ENCODE data around the gene ZEB2. TPM values are rescaled to one million over a fixed set of nuclear protein-coding genes. Genes with fewer than 3 reads are reported as not detected.

The ZEB2 gene
- total RNA-seq, 1 donor from 2014 or later = 88.5 TPM

DNA sequence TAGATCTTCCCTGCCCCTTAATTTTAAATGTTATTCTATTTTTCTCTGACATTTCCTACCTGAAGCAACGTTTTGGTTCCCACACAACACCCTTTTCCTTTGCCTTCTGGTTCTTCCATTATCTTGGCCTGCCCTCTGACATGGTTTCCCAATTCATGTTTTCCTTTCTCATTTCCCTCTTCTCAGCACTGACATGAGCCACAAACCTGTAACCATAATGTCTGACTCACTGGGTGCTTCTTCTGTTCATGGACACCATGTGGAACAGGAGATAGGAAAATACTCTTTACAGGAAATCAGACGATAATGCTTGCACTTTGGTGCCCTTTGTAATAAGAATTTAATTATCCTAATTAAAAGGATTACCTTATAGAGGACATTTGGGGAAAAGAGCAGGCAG lies 142.0 kb downstream of the ZEB2 start:
- TF ChIP-seq, protein P1, sequence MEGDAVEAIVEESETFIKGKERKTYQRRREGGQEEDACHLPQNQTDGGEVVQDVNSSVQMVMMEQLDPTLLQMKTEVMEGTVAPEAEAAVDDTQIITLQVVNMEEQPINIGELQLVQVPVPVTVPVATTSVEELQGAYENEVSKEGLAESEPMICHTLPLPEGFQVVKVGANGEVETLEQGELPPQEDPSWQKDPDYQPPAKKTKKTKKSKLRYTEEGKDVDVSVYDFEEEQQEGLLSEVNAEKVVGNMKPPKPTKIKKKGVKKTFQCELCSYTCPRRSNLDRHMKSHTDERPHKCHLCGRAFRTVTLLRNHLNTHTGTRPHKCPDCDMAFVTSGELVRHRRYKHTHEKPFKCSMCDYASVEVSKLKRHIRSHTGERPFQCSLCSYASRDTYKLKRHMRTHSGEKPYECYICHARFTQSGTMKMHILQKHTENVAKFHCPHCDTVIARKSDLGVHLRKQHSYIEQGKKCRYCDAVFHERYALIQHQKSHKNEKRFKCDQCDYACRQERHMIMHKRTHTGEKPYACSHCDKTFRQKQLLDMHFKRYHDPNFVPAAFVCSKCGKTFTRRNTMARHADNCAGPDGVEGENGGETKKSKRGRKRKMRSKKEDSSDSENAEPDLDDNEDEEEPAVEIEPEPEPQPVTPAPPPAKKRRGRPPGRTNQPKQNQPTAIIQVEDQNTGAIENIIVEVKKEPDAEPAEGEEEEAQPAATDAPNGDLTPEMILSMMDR (conservative IDR thresholded peaks at IDR 0.05) = no peak
- Mint-ChIP-seq H3K36me3 (no peaks in the 10 kb centered on the region), H3K27ac (no peak overlapping the region), H3K4me1 (ENCODE audit: unreplicated experiment) (peaks cover 16% of the 10 kb centered on the region), H3K9me3 (no peaks in the 10 kb centered on the region), H3K4me3 (no peak overlapping the region), H3K27me3 (peaks cover 28% of the 10 kb centered on the region)
- DNase-seq (ENCODE audit: extremely low spot score, unreplicated experiment) = no peak

DNA sequence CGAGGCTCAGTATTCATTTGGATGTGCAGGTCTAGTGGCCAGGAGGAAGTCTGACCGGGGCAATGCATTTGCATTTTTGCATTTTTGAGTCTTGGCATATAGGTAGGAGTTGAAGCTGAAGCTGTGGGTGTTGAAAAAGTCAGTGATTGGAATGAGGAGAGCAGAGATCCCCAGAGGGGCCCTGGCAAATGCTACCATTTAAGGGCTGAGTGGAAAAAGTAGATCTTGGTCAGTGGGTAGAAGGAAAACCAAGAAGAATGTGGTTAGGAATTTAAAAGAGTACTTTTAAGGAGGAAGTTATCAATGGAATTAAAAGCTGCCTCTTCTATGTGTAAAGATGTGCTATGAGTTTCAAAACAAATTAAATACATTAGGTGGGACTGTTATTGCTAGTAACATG lies 143.0 kb downstream of the ZEB2 start:
- H3K27me3 Mint-ChIP-seq = peaks cover 34% of the 10 kb centered on the region
- no peaks in the 10 kb centered on the region for H3K9me3 Mint-ChIP-seq
- DNase-seq (ENCODE audit: extremely low spot score, unreplicated experiment) = no peak
- H3K27ac Mint-ChIP-seq = no peak overlapping the region
- peaks cover 20% of the 10 kb centered on the region for H3K4me1 Mint-ChIP-seq (ENCODE audit: unreplicated experiment)
- H3K36me3 Mint-ChIP-seq = no peaks in the 10 kb centered on the region
- no peak overlapping the region for H3K4me3 Mint-ChIP-seq
- TF ChIP-seq, protein P1 (conservative IDR thresholded peaks at IDR 0.05) = no peak

DNA sequence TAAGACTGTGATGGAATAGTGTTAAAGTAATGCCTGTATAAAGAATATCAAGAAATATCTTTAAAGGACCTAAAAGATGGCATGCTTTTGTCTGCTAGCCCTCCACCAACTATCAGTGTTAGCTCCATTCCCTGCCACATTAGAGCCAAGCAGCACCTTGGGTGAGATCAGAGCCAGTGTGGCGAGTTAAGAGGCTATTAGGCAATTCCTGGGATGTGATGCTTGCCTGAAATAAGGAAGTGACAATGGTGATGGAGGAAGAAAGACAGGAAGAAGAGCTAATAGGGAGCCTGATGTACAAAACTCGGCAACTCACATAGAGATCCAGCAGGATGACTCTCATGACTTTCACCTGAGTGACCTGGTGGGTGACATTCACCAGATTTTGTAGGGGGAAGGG lies 143.5 kb downstream of the ZEB2 start:
- H3K9me3 Mint-ChIP-seq = no peaks in the 10 kb centered on the region
- H3K36me3 Mint-ChIP-seq = no peaks in the 10 kb centered on the region
- H3K27ac Mint-ChIP-seq = no peak overlapping the region
- no peak overlapping the region for H3K4me3 Mint-ChIP-seq
- TF ChIP-seq, protein P1 (conservative IDR thresholded peaks at IDR 0.05) = no peak
- no peak for DNase-seq (ENCODE audit: extremely low spot score, unreplicated experiment)
- H3K27me3 Mint-ChIP-seq = peaks cover 34% of the 10 kb centered on the region
- H3K4me1 Mint-ChIP-seq (ENCODE audit: unreplicated experiment) = peaks cover 20% of the 10 kb centered on the region

DNA sequence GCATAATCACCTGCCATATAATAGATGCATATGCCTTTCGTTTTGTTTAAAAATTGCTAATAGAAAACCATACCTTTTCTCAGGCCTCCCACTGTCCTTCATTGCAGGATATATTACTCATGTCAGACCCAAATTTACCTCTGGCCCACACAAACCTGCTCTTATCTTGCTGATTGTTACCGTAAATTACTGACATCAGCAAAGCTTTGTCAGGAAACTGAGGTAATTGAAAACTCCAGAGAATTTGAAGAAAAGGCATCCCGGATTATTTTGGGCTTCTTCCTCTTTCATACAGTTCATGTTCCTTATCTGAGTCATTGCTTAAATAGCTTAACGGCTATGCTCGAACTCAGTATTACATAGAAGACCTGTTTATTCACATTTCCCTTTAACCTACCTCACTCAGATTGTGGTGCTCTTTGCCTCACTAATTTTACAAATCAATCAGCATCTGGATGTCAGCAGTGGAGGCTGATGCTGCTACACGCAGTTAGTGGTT lies 145.7 kb downstream of the ZEB2 start:
- H3K27ac Mint-ChIP-seq = no peak overlapping the region

DNA sequence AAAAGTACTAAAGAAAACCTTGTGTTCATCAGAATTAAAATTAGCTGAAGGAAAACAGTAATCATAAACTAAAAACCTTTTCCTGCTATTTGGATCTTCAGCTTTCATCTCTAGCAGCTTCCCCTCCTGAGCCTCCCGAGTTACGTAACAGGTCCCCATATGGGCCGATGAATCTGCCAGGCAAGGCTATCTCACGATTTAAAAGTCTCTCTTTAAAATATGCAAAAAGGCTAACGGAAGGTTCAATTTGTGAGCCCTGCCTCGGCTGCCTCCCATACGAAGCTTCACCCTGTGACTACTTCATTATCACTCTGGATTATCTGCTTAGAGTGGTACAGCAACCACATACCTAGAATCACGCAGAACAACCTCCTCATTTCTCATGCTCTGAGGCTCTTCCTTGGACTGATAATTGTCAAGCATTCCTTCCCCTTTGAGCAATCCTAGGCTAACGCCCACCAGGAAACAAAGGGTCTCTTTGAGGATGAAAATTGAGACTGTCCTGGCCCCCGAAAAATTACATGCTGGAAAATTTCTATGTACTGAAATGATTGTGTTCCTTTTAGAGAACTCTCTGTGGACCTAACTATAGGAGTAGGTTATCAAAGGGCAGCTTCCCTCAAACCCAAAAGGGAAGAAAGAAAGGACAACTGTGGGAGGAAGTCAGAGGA lies 147.4 kb downstream of the ZEB2 start:
- Mint-ChIP-seq H3K27ac (no peak overlapping the region), H3K27me3 (peaks cover 22% of the 10 kb centered on the region), H3K4me1 (ENCODE audit: unreplicated experiment) (peaks cover 22% of the 10 kb centered on the region), H3K9me3 (no peaks in the 10 kb centered on the region), H3K36me3 (no peaks in the 10 kb centered on the region), H3K4me3 (no peak overlapping the region)
- DNase-seq (ENCODE audit: extremely low spot score, unreplicated experiment) = no peak
- TF ChIP-seq, protein P1 (conservative IDR thresholded peaks at IDR 0.05) = no peak

More for the DNA sequence above, 145.7 kb downstream of the ZEB2 start:
- Mint-ChIP-seq H3K36me3 (no peaks in the 10 kb centered on the region), H3K4me3 (no peak overlapping the region), H3K9me3 (no peaks in the 10 kb centered on the region), H3K27me3 (peaks cover 26% of the 10 kb centered on the region), H3K4me1 (ENCODE audit: unreplicated experiment) (peaks cover 23% of the 10 kb centered on the region)
- DNase-seq (ENCODE audit: extremely low spot score, unreplicated experiment) = no peak
- TF ChIP-seq, protein P1 (conservative IDR thresholded peaks at IDR 0.05) = no peak

Data from type B pancreatic cell (in vitro differentiated cells).